KG1 (cell line): ENCODE measurements around the gene ZNF804B.

ENCODE experiments used
- DNase-seq: peaks from one replicate; lab custom pipeline; 2025; lab: John Stamatoyannopoulos, UW

ZNF804B gene

DNA sequence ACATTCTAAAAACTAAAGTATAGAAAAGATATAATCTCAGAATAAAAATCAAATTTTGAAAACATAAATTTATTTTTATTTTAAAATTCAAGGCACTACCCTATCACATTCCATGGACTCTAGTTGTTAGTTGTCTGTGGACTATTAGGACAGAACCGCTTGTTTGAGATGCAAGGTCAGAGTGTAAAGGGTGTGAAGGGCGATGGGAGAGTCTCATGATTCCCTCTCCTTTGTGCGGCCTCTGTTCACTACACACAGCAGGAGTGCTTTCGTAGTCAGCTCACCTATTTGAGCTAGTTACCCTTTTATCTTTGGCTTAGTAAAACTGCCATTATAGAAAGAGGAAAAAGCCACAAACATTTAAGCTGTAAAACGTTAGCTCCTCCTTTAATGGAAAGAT is 225.8 kb downstream of the ZNF804B start:
- DNase-seq: no peak

DNA sequence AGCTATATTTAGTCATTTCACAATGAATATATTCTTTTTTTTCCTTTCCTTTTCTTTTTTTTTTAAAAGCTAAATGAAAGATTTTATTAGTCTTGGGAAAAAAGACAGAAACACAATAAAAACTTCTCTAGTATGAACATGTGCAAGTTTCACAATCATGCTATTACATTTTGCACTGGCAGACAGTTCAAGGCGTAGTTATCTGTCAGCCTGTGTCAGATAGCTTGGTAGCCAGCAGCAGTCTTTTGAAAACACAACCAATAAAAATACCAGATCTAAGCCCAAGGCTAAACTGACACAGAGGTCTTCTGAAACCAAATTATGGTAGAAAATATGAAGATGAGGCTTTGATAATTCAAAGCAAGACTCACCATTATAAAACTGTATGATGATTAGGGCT is 241.8 kb downstream of the ZNF804B start:
- DNase-seq: no peak

DNA sequence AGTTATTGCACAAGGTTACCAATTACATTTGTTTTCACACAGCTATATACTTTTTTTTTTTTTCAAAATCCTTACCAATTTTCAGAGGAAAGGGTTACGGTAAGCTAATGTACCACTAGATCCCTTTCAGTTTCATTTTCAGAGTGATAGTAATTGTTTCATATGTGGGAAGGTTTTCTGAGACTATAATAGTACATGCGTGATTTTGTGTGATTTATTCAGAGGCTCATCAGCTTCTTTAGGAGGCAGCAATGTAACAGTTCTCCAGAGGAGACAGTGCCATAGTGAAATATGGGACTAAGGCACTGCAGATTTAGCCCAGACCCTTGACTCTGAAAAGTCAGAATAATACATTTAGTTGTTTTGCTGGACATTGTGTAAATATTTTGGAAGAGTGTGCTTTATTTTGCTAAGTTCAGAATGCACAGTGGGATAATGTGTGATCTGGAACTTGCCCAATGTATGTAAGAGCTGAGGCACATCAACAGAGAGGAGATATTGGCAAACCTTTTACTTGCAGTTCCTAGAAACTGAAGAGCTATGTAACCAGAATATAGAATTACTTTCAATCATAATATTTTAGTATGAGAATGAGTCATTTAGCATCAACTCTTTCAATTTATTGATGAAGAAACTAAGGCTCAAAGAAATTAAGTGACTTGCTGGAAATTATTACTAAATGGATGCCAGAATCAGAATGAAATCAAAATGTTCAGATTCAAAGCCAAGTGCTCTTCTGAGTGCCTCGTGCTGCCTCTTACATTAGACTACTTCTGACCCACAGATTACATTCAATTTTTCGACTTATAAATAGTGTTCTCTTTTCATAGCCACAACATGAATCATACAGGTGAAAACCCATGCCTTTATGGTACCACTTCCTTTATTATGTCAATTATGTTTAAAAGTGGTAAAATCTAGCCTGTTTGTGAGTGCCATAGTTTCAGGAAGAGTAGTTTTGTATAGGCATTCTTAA is 243.8 kb downstream of the ZNF804B start:
- no peak for DNase-seq

DNA sequence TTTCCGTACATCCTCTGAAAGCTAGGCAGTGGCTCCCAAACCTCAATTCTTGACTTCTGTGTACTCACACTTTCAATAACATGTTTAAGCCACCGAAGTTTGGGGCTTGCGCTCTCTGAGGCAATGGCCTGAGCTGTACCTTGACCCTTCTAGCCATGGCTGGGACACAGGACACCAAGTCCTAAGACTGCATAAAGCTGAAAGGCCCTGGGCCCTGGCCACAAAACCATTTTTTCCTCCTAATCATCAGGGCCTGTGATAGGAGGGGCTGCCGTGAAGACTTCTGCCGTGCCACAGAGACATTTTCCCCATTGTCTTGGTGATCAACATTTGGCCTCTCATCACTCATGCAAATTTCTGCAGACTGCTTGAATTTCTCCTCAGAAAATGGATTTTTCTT is 252.5 kb downstream of the ZNF804B start:
- no peak for DNase-seq

DNA sequence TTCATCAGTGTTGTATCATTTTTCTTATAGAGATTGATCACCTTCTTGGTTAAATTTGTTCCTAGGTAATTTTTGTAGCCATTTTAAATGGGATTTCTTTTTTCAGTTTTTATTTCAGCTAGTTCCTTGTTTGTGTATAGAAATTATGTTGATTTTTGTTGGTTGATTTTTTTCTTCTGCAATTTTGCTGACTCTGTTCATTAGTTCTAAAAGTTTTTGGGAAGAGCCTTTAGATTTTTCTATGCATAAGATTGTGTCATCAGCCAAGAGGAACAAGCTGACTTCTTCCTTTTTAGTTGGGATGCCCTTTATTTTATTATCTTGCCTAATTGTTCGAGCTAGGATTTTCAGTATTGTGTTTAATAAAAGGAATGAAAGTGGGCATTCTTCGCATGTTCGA is 258.2 kb downstream of the ZNF804B start:
- DNase-seq: no peak

DNA sequence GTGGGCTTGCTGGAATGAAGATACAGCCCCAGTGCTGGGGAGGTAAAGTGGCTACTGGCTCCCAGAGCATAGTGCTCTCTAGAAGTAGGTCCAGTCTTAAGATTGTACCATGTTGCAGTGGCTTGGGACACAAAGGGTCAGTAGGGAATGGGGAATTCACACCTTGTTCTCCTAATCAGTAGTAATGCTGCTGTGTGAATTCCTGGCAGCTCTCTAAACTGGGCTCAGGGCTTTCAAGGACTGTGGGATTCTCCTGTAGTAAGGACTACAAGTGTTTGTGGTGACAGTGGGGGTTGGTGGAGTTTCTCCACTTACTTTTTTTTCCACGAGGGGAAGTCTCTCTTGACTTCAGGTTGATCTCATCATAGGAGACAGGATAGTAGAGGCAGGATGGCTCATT is 262.2 kb downstream of the ZNF804B start:
- DNase-seq: no peak

DNA sequence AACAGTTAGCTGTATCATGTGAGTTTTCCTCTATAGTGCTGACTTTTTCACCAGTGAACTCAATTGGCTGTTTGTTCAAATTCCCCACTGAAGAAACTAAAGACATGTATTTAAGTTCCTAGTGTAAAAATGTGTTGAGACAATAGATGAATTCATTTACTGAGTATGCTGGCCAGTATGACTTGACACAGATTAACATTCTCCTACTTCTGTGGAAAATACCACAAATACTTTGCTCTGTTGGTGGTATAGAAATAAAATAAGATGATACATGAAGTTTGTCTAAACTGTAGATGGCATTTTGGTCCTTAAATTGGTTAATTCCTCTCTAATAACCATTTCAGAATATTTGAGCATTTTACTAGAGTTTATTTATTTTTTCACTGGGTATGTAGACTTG is 263.7 kb downstream of the ZNF804B start:
- DNase-seq: no peak

DNA sequence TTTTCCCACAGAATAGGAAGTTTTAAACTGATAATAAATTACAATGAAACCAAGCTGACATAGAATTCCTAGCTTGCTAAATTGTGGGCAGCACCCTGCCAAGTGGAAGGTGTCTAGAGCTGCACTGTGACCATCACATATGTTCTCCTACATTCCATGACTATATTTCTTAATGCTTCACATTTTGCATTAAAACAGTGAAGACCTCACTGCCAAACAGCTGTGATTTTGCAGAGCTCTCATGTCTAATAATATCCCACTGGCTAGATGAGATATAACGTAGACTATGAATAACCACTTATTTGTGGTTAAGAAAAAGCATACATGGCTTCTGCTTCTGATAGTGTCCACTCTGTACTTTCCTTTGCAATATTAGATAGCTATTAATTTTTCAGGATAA is 264.4 kb downstream of the ZNF804B start:
- no peak for DNase-seq

DNA sequence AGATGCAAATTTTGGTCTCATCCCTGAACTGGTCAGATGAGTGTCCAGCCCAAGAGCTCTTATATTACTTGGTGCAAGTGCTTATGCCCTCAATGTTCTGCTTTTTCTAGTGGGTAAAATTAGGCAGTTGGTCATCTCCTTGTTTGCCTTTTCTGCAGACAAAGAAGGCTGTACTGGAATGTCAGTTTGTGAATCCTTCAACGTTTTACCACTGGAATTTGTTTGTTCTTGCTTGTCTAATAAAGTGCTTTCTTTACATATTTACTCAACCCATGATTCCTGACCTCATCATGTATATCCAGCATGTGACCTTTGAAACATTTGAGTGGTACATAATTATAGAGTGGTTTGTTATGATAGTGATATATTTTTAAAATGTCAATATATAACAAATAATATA is 268.3 kb downstream of the ZNF804B start:
- no peak for DNase-seq

DNA sequence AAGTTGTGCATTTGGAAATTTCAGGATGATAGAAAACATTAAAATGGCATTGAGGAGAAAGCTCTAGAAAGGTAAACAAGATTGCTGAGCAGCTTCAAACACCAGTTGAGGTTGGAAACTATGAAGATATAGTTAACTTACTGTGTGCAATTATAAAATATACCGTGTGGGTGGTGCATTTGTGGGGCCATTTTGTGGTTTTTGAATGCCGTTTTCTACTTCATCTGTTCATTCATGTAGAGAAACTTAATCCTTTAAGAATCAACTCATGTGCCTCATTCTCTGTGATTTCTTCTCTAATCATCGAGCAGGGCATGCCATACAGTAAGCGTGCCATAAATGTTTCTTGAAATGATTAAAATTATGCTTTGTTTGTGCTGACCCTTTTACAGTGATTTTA is 268.8 kb downstream of the ZNF804B start:
- DNase-seq: no peak

DNA sequence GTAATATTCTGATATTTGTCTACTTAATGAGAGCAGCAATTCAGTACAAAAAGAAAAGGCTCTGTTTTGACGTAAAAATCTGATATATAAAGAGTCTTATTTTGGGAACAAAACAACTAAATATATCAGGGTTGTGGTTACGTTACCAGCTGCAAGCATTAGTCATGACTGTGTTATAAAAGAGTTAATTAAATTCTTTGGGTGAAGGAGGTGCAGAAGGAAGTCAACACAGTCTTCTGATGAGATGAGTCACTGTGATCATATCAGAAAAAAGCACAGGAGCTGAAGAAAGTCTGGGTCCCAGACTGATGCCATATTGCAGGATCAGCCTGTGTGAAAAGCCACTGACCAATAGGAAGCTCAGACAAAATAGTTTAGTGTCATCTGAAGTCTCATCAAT is 270.4 kb downstream of the ZNF804B start:
- no peak for DNase-seq

DNA sequence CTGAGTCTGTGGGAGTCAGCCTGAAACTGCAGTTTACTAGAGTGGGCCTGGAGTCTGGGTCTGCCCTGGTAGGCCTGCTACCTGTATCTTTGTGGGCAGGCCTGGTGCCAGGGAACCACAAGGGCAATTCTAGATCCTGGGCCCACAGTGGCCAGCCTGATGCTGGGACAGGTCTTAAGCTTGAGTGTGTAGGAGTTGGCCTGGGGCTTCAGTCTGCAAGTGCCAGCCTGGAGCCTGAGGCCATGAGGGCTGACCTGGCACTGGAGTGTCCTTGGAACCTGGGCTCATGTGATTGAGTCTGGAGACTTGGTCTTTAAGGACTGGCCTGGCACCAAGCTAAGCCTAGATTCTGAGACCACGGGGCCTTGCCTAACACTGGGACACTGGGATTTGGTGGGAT is 281.7 kb downstream of the ZNF804B start:
- DNase-seq: no peak

DNA sequence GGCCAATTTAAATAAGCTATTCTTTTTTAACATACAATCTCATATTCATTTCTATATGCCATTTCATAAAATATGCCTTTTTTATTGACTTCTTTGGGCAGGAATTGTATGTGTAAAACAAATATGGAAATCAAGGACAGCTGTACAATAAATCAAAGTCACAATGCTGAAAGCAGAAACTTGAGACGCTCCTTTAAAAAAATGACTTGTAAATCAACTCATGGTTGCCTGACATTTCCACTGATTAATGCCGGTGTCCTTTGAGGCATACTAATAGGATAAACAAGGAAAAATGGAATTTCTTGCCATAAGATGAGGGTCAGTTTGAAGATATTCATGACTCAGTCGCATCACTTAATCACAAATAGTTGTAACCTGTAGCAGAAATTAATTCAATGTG is 283.4 kb downstream of the ZNF804B start:
- DNase-seq: no peak

DNA sequence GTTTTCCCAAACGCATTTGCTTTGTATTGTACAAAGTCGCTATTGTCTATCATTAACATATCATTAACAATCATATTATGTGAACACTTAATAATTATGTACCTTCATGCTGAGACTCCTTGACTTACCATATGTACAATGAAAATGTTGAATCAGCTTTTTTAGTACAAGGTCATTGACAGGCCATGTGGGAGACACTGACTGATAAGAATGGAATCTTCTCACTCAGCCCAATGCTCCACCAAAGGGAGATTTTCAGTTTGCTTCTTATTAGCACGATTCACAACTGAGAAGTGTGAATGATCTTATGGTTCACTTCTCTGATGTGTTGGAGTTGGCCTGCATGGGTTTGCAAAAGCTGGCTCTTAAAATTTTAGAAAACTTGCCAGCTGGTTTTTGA is 289.5 kb downstream of the ZNF804B start:
- no peak for DNase-seq

DNA sequence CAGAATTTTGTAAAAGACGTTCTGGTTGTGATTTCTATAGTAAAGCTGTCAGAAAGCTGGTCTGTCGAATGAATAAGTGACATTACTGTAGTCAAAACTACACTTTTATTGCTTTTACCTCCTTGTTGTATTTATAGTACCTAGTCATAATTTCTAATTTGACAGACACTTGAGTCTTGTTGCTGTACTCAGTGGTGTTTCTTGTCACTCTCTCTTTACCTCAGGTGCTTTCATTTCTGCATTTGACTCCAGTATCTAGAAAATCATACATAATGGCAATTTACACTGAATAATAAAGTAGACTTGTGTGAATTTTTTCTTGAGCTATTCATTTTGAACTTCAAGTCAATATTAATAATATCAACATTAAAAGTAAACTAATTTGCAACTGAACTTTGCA is 293.6 kb downstream of the ZNF804B start:
- DNase-seq: no peak

DNA sequence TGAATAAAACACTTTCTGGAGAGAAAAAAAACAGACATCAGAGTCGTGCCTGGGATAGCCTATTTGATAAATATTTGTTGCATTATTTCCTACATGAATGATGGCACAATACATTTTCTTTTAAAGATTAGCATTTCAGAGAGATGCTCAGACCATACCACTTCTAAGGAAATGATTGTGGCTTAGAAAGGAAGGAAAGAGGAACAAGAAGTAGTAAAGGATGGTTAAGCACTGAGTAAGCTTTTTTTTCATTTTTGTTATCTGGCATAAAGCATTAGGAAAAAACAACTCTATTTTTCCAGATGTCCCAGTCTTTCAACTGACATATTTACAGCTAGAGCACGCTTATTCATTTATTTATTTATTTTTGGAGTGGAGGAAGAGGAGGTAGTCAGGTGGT is 294.9 kb downstream of the ZNF804B start:
- DNase-seq: no peak

DNA sequence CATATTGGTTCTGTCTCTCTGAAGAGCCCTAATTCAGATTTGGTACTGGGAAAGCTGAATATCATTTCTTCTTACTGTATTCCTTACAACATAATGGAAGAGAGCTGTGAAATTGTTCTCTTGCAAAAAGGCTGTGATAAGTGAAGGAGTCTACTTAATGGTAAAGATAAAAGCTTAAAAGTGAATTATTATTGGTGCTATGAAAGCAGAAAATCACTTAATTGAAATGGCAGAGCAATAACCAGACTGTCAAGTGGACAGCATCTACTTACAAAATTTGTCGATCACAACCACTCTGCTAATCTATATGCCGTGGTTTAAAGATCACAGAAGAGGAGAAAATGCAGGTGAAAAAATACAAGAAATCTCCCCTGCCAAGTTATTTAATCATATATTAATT is 300.7 kb downstream of the ZNF804B start:
- DNase-seq: no peak

DNA sequence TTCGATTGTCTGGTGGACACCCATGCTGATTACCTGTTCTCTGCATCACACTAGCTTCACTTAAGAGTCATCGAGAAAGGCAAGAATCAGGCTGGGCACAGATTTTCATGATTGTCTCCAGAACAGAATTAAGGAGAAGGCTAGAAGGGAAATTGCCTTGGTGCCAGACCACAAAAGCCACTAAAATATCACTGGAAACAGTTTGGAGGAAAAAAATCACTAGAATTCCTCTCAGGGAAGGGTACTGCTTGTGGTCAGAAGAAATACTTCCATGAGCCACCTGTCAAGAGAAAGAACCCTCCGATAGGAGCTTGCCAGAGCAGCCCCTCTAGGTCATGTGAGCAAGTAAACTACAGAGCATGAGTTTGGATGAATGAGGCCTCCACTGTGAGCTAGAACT is 305.3 kb downstream of the ZNF804B start:
- no peak for DNase-seq

DNA sequence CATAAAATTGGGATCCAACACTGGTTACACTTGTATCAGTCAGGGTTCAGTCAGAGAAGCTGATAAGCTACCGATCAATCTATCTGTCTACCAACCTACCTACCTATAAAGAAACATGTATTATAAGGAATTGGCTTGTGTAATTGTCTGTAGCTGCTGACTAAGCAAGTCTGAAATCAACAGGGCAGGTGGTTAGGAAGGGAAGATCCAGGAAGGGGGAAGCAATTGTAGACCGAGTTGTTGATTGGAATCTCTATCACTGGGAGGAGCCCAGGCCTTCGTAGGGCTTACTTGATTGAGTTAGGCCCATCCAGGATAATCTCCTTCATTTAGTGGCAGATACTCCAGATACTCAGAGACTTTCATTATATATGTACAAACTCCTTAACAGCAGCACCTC is 307.5 kb downstream of the ZNF804B start:
- DNase-seq: no peak

DNA sequence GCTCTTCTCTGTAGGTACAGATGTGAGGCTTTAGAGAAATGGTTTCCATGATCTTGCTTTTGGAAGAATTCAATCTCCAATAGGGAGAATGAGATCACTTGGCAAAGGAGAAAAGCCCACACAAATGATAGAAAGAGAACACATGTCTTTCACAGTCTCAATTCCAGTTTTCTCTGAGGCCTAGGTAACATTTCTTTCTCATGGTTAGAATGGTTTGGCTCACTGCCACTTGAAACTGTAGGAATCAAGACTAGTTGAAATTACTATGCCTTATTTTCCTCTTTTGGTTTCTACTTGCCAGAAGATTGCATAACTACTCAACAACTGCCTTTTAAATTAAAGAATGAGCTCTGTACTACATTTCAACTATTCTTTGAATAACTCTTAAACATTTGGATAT is 312.6 kb downstream of the ZNF804B start:
- DNase-seq: peak; percentile 19

DNA sequence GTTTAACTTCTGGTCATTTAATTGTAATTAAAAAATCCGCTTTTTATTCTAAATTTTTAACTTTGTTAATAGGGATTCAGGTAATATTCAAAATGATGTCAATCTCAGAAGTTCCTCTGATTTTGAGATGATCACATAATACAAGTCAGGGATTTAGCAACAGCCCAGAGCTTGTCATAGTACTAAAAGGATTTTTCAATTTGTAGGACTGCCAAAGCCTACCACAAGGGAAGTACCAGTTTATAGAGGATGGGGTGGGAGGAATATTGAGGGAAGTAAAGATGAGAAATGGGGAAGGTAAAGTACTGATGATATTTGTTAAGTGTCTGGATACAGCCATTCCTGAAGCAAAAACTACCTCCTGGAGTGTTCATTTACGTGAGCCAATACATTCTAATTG is 314.3 kb downstream of the ZNF804B start:
- no peak for DNase-seq

DNA sequence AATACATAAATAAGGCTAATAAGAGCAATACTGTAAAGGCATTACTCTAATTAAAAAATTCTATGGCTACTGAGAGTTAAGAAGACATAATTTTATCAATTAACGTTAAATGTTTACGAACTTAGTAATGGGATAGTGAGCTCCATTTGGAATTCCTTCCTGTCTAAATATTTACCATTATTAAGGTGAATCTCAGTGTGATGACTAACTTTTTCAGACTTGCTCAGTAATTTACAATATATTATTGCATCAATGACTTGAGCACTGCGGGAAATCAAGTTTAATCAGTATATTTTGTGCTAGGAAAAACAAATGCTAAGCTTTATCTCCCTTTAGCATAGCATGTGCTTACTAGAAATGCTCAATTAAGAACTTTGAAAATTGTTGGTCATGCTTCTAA is 318.5 kb downstream of the ZNF804B start:
- no peak for DNase-seq

DNA sequence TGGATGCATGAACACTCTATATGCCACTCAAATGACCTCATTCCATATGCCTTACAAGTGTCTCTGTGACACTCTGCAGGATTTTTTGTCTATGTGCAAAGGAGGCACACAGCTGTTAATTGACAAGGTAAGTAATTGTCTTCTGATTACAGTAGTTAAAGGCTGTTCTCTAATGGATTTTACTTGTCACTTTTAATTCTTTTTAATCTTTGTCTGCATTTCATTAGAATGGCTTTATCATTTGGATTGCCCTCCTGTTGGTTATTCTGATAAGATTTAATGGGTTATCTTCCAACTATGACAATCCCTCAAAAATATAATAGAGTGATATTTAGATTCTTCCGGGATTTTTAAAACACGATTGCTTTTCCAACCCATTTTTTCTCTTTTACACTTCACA is 326.1 kb downstream of the ZNF804B start:
- DNase-seq: no peak

DNA sequence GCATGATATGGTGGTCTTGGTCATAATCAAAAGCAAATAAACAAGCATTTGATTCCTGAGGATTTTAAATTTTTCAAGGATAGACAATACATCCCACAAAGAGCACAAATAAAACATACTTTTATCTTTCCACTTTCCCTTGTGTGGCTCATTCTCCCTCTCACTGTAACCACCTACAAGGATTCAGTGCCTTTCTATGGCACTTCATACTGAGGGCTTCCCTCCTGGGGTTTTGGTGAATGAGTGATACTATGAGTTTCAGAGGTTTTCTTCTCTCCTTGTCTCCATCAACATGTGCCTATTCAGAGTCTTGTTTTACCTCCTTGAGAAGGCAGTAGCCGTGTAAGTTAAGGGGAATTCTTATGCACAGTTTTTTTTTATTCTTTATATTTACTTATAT is 332.1 kb downstream of the ZNF804B start:
- no peak for DNase-seq
